GM12878 (cell line): ENCODE data around the gene CLNK.

Experiments used
- E4F1 ChIP-seq: fragments of 450-650 bp; IDR thresholded peaks from 2 replicates; pipeline ENCODE4 v1.6.1; 2018; ENCODE audit warnings: borderline replicate concordance, mild to moderate bottlenecking; ENCODE audit not compliant: partially characterized antibody
- EZH2 ChIP-seq: IDR thresholded peaks from 2 replicates; pipeline ENCODE4 v1.6.1; 2012; ENCODE audit warnings: low read depth, mild to moderate bottlenecking, control low read depth, inconsistent platforms, low read length, borderline replicate concordance; ENCODE audit not compliant: control insufficient read depth
- POLR2A ChIP-seq: IDR thresholded peaks from 2 replicates; pipeline ENCODE4 v1.6.1; 2011; ENCODE audit warnings: low read depth, mild to moderate bottlenecking, low read length
- SMC3 ChIP-seq: IDR thresholded peaks from 2 replicates; pipeline ENCODE4 v1.6.1; 2011; ENCODE audit warnings: low read length, improper control_type of control experiment, borderline replicate concordance

GRCh38 chr4:10620935-10621488 lies 63.6 kb downstream of the CLNK start:
- no peak for TF ChIP-seq E4F1
- no peak for TF ChIP-seq EZH2
- TF ChIP-seq SMC3 = no peak
- TF ChIP-seq POLR2A = no peak
